NCI-H187 (cell line): Measurements from ENCODE around the gene KRTAP5-2.
"Not testable (repeated sequence)": the region's sequence is repeated elsewhere in the genome, so short reads cannot be mapped to it uniquely, and the experiment has no call there.

Experiments used
- DNase-seq, 2 experiments: peaks; one replicate each; lab custom pipeline; 2025; lab: John Stamatoyannopoulos, UW

The KRTAP5-2 gene

DNA sequence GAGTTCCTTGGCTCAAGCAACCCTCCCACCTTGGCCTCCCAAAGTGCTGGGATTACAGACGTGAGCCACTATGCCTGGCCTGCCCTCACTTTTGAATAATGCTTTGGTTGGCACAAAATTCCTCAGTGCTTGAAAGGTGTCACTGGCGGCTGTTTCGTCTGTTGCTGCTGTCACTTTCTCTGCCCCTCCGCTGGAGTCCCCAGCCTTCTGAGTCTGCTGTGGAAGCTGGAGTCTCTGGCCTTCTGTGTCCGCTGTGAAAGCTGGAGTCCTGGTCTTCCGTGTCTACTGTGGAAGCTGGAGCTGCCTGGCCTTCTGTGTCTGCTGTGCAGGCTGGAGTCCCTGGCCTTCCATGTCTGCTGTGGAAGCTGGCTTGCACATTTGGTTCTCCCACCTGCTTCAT lies 8.1 kb downstream of the KRTAP5-2 start:
- no peak for DNase-seq

GRCh38 chr11:1589191-1589963 lies 8.7 kb downstream of the KRTAP5-2 start:
- not testable (repeated sequence) for DNase-seq

DNA sequence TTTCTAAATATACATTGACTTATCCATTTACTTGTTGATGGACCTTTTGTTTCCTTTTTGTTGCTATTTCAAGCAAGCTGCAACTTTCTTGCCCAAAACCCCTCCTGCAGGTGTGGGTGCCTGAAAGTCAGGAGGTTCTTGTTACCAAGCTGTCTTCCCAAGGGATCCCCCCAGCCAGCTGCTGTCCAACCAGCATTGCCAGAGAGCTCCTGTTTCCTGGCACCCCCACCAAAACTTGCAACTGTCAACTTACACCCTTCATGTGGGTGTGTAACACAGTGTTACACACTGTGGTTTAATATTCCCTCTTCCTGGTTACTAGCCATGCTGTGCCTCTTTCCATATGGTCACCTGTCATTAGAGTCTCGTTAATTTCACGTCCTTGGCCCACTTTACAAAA lies 11.4 kb downstream of the KRTAP5-2 start:
- no peak for DNase-seq

- not testable (repeated sequence) for DNase-seq
Observed at GRCh38 chr11:1584661-1585370, 13.3 kb downstream of the KRTAP5-2 start, which contains the start of gene KRTAP5-1. TSS of gene KRTAP5-1 (minus strand) at chr11:1585283. CDS start at chr11:1585249, 34 bp downstream.

DNA sequence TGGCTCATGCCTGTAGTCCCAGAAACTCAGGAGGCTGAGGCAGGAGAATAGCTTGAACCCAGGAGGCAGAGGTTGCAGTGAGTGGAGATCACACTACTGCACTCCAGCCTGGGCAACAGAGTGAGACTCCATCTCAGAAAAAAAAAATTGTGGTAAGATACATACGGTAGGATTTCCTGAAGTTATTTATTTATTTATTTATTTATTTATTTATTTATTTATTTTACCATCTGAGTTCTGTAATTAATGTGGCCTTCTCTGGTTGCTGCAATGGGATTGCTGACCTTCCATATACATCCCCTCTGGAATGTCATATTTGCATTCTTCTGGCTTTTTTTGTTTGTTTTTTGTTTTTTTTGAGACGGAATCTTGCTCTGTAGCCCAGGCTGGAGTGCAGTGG lies 15.2 kb downstream of the KRTAP5-2 start:
- DNase-seq: not testable (repeated sequence)

DNA sequence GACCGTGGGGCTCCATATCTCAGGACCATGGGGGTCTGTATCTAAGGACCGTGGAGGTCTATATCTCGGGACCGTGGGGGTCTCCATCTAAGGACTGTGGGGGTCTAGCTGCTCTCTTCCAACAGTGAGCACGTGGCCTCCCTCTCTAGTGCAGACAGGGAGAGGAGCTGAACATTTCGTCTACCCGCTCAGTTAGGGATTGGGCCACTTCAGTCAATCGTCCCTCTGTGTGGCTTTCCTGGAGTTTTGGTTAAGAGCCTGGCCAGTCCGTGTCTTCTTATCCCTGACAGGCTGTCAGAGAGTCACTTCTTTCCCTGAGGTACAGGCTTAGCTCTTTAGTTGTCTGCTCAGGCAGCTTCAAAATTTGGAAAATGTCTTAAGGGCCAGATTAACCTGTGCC lies 16.1 kb downstream of the KRTAP5-2 start:
- no peak for DNase-seq

DNA sequence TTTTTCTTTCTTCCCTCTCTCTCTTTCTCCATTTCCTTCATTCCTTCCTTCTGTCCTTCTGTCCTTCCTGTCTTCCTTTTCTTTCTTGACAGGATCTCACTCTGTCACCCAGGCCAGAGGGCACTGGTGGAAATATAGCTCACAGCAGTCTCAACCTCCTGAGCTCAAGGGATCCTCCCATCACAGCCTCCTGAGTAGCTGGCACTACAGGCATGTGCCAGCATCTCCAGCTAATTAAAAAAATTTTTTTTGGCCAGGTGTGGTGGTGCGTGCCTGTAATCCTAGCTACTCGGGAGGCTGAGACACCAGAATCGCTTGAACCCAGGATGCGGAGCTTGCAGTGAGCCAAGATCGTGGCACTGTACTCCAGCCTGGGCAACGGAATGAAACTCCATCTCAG lies 21.3 kb downstream of the KRTAP5-2 start:
- DNase-seq: no peak

DNA sequence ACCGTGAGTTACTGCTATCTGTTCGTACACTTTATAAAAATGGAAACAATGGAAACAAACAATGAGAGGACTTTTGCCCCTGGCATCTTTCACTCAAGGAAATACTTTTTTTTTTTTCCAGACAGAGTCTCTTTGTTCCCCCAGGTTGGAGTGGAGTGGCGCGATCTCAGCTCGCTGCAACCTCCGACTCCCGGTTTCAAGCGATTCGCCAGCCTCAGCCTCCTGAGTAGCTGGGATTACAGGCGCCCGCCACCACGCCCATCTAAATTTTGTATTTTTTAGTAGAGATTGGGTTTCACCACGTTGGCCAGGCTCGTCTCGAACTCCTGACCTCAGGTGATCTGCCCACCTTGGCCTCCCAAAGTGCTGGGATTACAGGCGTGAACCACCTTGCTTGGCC lies 22.3 kb downstream of the KRTAP5-2 start:
- not testable (repeated sequence) for DNase-seq

DNA sequence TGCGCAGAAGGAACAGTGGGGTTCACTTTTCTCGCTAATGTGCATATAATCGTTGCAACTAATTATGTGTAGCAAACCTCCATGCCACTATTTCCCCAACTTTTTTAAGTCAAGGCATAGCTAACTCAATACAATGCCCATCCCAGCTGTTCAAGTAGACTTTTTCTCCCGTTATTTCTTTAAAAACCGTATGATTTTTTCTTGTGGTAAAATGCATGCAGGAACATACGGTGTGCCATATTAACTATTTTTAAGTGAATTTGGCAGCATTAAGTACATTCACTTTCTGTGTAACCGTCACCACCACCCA lies 23.2 kb downstream of the KRTAP5-2 start:
- no peak for DNase-seq

- DNase-seq: peak; percentile 51 to 93
Observed at GRCh38 chr11:1574238-1574932, 23.7 kb downstream of the KRTAP5-2 start.

DNA sequence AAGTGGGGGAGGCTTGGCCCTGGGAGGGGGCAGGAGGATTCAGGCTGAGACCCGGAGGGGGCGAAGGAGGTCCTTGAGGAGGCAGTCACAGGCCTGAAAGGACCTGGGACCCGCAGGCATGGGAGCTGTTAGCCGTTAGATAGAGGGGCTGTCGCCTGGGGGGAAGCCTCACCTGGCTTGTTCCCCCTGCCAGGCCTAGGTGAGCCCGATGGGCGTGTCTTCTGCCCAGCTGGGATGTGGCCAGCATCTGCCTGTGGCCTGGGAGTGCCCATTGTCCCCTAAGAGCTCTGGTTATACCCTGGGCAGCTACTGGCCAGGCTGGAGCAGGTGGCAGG lies 24.2 kb downstream of the KRTAP5-2 start:
- peak in 1 of 2 experiments; percentile 93 for DNase-seq

- peak in 1 of 2 experiments; percentile 39 for DNase-seq
Observed at GRCh38 chr11:1573077-1573902, 24.8 kb downstream of the KRTAP5-2 start.

GRCh38 chr11:1572197-1573076 lies 25.7 kb downstream of the KRTAP5-2 start, which contains the start of gene DUSP8:
TSS of gene DUSP8 (minus strand) at chr11:1572271. CDS start at chr11:1565826, 6,445 bp downstream.
- DNase-seq: peak; percentile 71 to 85

- no peak for DNase-seq
Observed at GRCh38 chr11:1571760-1572196, 26.3 kb downstream of the KRTAP5-2 start.

- no peak for DNase-seq
Observed at GRCh38 chr11:1570896-1571759, 27.0 kb downstream of the KRTAP5-2 start.

- DNase-seq: no peak
Observed at GRCh38 chr11:1570531-1570895, 27.6 kb downstream of the KRTAP5-2 start.

DNA sequence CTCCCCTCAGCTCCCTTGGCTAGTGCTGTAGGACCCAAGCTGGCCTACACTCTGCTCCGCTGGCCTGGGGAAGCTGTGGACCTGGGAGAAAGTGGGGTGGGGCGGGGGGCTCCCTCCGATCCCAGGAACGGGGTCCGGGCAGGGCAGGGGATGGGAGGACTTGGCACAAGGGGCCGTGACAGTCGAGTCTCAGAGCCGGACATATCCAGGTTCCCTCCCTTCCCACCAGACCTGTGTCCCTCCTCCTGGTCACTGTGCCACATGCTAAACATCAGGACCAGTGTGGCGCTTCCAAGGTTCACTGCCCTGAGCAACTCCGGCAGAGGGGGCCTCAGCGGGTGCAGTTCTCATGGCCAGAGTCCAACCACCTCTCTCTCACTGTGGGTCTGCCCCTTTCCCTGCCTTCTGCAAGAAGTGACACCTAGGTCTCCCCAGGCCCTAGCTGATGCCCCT lies 28.1 kb downstream of the KRTAP5-2 start:
- no peak for DNase-seq

DNA sequence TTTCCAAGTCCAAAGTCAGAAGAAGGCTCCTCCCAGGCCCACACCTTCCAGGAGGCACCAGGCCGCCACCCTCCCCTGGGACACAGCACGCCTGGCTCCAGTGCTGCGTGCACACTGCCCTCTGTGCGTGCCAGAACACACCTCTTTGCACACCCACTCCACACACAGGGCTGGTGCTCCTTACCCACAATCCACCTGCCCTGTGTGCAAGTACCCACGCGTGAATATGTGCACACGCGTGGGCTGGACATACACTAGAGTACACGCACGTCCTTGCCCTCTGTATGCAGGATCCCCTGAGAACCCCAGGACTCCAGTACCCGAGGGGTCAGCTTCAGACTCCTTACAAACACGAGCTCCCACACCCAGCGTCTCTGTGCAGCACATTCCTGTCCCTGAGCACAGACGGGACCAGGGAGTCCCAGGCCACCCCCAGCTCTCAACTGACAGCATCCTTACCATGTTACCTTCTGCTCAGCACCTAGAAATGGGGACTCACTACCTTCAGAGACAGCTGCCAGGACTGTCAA lies 28.8 kb downstream of the KRTAP5-2 start:
- no peak for DNase-seq

GRCh38 chr11:1568441-1568911 lies 29.6 kb downstream of the KRTAP5-2 start:
- no peak for DNase-seq
